K562 (cell line): ENCODE results near the gene PRDX1. TPM values are rescaled to one million over a fixed set of nuclear protein-coding genes. Genes with fewer than 3 reads are reported as not detected.

ENCODE experiments used
- CBFA2T2 ChIP-seq: fragments of 450-650 bp; conservative IDR thresholded peaks from 2 replicates; pipeline ENCODE4 v1.6.1; 2017; ENCODE audit warnings: mild to moderate bottlenecking
- CC2D1A ChIP-seq: fragments of 450-650 bp; IDR thresholded peaks from 2 replicates; pipeline ENCODE4 v1.6.1; 2017; ENCODE audit warnings: mild to moderate bottlenecking
- CREB1 ChIP-seq, 2 experiments: sonication (generic) in 1 of 2; formaldehyde crosslinking in 1 of 2; IDR thresholded peaks; 2 replicates each; pipeline versions ENCODE4 v1.6.1 to v1.8.0; 2012 to 2022; ENCODE audit warnings: inconsistent platforms in 1 of 2, mild to moderate bottlenecking in 1 of 2, missing genetic modification reagents in 1 of 2, moderate library complexity in 1 of 2
- DPF2 ChIP-seq: fragments of 450-650 bp; IDR thresholded peaks from 2 replicates; pipeline ENCODE4 v1.6.1; 2016
- HDAC8 ChIP-seq: fragments of 450-650 bp; IDR thresholded peaks from 2 replicates; pipeline ENCODE4 v1.6.1; 2016; ENCODE audit warnings: mild to moderate bottlenecking, missing genetic modification characterization, moderate library complexity, missing compliant biosample characterization
- MAZ ChIP-seq, 2 experiments: fragments of 450-650 bp in 1 of 2; sonication (generic) in 1 of 2; formaldehyde crosslinking; IDR thresholded peaks in 1 of 2; conservative IDR thresholded peaks in 1 of 2; 2 replicates each; pipeline versions ENCODE4 v1.4.0 to v1.5.0; 2020; ENCODE audit warnings: mild to moderate bottlenecking in 1 of 2, missing genetic modification reagents in 1 of 2
- MYBL2 ChIP-seq, 2 experiments: fragments of 450-650 bp in 1 of 2; sonication (generic) in 1 of 2; formaldehyde crosslinking in 1 of 2; IDR thresholded peaks; 2 replicates each; pipeline versions ENCODE4 v1.6.1 to v1.8.1; 2017 to 2022; ENCODE audit warnings: borderline replicate concordance in 1 of 2, inconsistent platforms in 1 of 2, low read depth in 1 of 2, mild to moderate bottlenecking in 1 of 2, missing genetic modification reagents in 1 of 2, moderate library complexity in 1 of 2
- NCOA4 ChIP-seq: fragments of 450-650 bp; IDR thresholded peaks from 2 replicates; pipeline ENCODE4 v1.6.1; 2018; ENCODE audit warnings: mild to moderate bottlenecking; ENCODE audit not compliant: partially characterized antibody
- NELFE ChIP-seq: IDR thresholded peaks from 2 replicates; pipeline ENCODE4 v1.6.1; 2011; ENCODE audit warnings: mild to moderate bottlenecking; ENCODE audit not compliant: insufficient read depth, insufficient read length
- RNF2 ChIP-seq: sonication (generic); IDR thresholded peaks from 2 replicates; pipeline ENCODE4 v1.6.1; 2016
- RNF219 ChIP-seq: fragments of 250-450 bp; sonication (Bioruptor Pico); IDR thresholded peaks from 2 replicates; pipeline ENCODE4 v1.5.0; 2022; ENCODE audit warnings: mild to moderate bottlenecking
- SRSF1 ChIP-seq: fragments of 200-400 bp; formaldehyde crosslinking; IDR thresholded peaks from 2 replicates; pipeline ENCODE4 v1.6.1; 2017; ENCODE audit warnings: mild to moderate bottlenecking, low read depth, low read length, moderate library complexity
- USF1 ChIP-seq: sonication (generic); formaldehyde crosslinking; IDR thresholded peaks from 2 replicates; pipeline ENCODE4 v1.9.0; 2022; ENCODE audit warnings: mild to moderate bottlenecking, missing genetic modification reagents
- ZNF224 ChIP-seq: sonication (generic); formaldehyde crosslinking; IDR thresholded peaks from 2 replicates; pipeline ENCODE4 v1.8.0; 2022; ENCODE audit warnings: mild to moderate bottlenecking, missing genetic modification reagents
- ZNF75A ChIP-seq: fragments of 450-650 bp; formaldehyde crosslinking; IDR thresholded peaks from 2 replicates; pipeline ENCODE4 v1.4.0; 2020; ENCODE audit warnings: mild to moderate bottlenecking
- polyA plus RNA-seq, 8 experiments: library from polyadenylated mRNA; depleted of rRNA in 4 of 8; stranded (reverse) in 5 of 8; unstranded in 3 of 8; fragments of >200 nt; fragmentation: Nextera tagmentation in 2 of 8; fragmentation: Illumina TruSeq in 1 of 8; extraction: Ambion mirVana in 2 of 8; extraction: Trizol in 1 of 8; gene quantifications; 2 replicates each; pipeline versions ENCODE4 v1.2.1 to v1.2.3, GENCODE V29; 2011 to 2014; ENCODE audit warnings: inconsistent platforms in 1 of 8, missing spikeins in 1 of 8
- total RNA-seq, 7 experiments: library from RNA; depleted of rRNA in 6 of 7; stranded (reverse); fragments of >200 nt in 6 of 7; fragmentation: Illumina TruSeq in 2 of 7; extraction: Trizol in 2 of 7; gene quantifications; 2 replicates each; pipeline versions ENCODE4 v1.2.1 to v1.2.3, GENCODE V29; 2011 to 2021; ENCODE audit warnings: low replicate concordance in 1 of 7
- TF ChIP-seq, protein P1 (sequence below): IDR thresholded peaks from 2 replicates; pipeline ENCODE4 v1.6.1; 2011; ENCODE audit warnings: borderline replicate concordance, low read depth, mild to moderate bottlenecking, moderate library complexity, low read length; ENCODE audit not compliant: insufficient read depth, poor library complexity, severe bottlenecking
- TF ChIP-seq, protein P2 (sequence below): fragments of 450-650 bp; IDR thresholded peaks from 2 replicates; pipeline ENCODE4 v1.6.1; 2018; ENCODE audit not compliant: partially characterized antibody

The PRDX1 gene
- total and polyA plus RNA-seq, 9 of the 15 experiments (the other 6 are each of a cell fraction or from before 2014, with no cell fraction given) = 748 to 2,388 (median 1,045) TPM

GRCh38 chr1:45490626-45491486 lies 30.8 kb downstream of the PRDX1 start, which contains the start of gene TESK2 (continued):
- TF ChIP-seq RNF219 = no peak
- peak; percentile 86; the same call in 1 of the 2 replicates for TF ChIP-seq CC2D1A
- TF ChIP-seq, protein P1, sequence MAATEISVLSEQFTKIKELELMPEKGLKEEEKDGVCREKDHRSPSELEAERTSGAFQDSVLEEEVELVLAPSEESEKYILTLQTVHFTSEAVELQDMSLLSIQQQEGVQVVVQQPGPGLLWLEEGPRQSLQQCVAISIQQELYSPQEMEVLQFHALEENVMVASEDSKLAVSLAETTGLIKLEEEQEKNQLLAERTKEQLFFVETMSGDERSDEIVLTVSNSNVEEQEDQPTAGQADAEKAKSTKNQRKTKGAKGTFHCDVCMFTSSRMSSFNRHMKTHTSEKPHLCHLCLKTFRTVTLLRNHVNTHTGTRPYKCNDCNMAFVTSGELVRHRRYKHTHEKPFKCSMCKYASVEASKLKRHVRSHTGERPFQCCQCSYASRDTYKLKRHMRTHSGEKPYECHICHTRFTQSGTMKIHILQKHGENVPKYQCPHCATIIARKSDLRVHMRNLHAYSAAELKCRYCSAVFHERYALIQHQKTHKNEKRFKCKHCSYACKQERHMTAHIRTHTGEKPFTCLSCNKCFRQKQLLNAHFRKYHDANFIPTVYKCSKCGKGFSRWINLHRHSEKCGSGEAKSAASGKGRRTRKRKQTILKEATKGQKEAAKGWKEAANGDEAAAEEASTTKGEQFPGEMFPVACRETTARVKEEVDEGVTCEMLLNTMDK = peak; percentile 48
- no peak for TF ChIP-seq ZNF75A
- 0 out of 2 replicates have a peak, but pooled peaks have one; percentile 34 for TF ChIP-seq CBFA2T2
- TF ChIP-seq DPF2 = peak; percentile 43; the same call in 1 of the 2 replicates
- no peak for TF ChIP-seq NELFE
- no peak for TF ChIP-seq NCOA4
- TF ChIP-seq MAZ (CRISPR knock-in tag; conservative IDR thresholded peaks at IDR 0.05 in 1 of 2, IDR thresholded peaks at IDR 0.05 in 1 of 2) = peak; percentile 60 to 70; a peak in 3 of 4 replicates
- TF ChIP-seq SRSF1 = no peak
- peak; percentile 58; the same call in 1 of the 2 replicates for TF ChIP-seq RNF2
- no peak for TF ChIP-seq ZNF224 (CRISPR knock-in tag)
- TF ChIP-seq MYBL2 (IDR thresholded peaks at IDR 0.05; ENCODE audit: low read depth) = peak; percentile 61
- TF ChIP-seq MYBL2 (CRISPR knock-in tag; IDR thresholded peaks at IDR 0.05; ENCODE audit: borderline replicate concordance) = no peak
- no peak for TF ChIP-seq HDAC8 (tag)
- TF ChIP-seq CREB1 (IDR thresholded peaks at IDR 0.05) = peak; percentile 30; the same call in 1 of the 2 replicates
- 0 out of 2 replicates have a peak, but pooled peaks have one; percentile 38 for TF ChIP-seq CREB1 (CRISPR knock-in tag; IDR thresholded peaks at IDR 0.05)
- peak; percentile 75 for TF ChIP-seq USF1 (CRISPR knock-in tag)
- TF ChIP-seq, protein P2, sequence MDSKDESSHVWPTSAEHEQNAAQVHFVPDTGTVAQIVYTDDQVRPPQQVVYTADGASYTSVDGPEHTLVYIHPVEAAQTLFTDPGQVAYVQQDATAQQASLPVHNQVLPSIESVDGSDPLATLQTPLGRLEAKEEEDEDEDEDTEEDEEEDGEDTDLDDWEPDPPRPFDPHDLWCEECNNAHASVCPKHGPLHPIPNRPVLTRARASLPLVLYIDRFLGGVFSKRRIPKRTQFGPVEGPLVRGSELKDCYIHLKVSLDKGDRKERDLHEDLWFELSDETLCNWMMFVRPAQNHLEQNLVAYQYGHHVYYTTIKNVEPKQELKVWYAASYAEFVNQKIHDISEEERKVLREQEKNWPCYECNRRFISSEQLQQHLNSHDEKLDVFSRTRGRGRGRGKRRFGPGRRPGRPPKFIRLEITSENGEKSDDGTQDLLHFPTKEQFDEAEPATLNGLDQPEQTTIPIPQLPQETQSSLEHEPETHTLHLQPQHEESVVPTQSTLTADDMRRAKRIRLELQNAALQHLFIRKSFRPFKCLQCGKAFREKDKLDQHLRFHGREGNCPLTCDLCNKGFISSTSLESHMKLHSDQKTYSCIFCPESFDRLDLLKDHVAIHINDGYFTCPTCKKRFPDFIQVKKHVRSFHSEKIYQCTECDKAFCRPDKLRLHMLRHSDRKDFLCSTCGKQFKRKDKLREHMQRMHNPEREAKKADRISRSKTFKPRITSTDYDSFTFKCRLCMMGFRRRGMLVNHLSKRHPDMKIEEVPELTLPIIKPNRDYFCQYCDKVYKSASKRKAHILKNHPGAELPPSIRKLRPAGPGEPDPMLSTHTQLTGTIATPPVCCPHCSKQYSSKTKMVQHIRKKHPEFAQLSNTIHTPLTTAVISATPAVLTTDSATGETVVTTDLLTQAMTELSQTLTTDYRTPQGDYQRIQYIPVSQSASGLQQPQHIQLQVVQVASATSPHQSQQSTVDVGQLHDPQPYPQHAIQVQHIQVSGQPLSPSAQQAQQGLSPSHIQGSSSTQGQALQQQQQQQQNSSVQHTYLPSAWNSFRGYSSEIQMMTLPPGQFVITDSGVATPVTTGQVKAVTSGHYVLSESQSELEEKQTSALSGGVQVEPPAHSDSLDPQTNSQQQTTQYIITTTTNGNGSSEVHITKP = peak; percentile 49
